Colonic mucosa (tissue), 4 donors: ENCODE measurements around the gene SLC30A10. TPM values are rescaled to one million over a fixed set of nuclear protein-coding genes. Genes with fewer than 3 reads are reported as not detected.

ENCODE experiments used
- DNase-seq: peaks from one replicate; pipeline ENCODE4 v3.0.0-alpha.2; 2020
- H3K27ac ChIP-seq: fragments of 200-600 bp; one replicate; pipeline ENCODE4 v1.8.0; 2021
- H3K27me3 ChIP-seq: fragments of 200-600 bp; one replicate; pipeline ENCODE4 v1.8.0; 2021
- H3K36me3 ChIP-seq: fragments of 200-600 bp; one replicate; pipeline ENCODE4 v1.8.0; 2021
- H3K4me1 ChIP-seq: fragments of 200-600 bp; one replicate; pipeline ENCODE4 v1.8.0; 2021; ENCODE audit warnings: mild to moderate bottlenecking
- H3K4me3 ChIP-seq: fragments of 200-600 bp; one replicate; pipeline ENCODE4 v1.8.0; 2021
- H3K9ac ChIP-seq, 2 donors: one replicate each; pipeline ENCODE4 v1.7.0; 2013; ENCODE audit warnings: control low read depth in 2 of 2, low read depth in 2 of 2, low read length in 2 of 2
- H3K9me3 ChIP-seq: fragments of 200-600 bp; one replicate; pipeline ENCODE4 v1.8.0; 2021
- CTCF ChIP-seq: fragments of 200-600 bp; IDR thresholded peaks from one replicate; pipeline ENCODE4 v1.8.0; 2022; ENCODE audit warnings: antibody characterized with exemption, mild to moderate bottlenecking
- intact Hi-C: fragments of 100-400 bp; cut with DNase I; formaldehyde crosslinking; loops from one replicate; pipeline ENCODE4 v1.14.1; 2022
- total RNA-seq, 2 donors: library from RNA; stranded (reverse); fragmentation: NEBNext Ultra II Directional in 1 of 2; extraction: Animal tissue kit (Norgen Biotek cat#: 25700) in 1 of 2; gene quantifications; one replicate each; pipeline ENCODE4 v1.2.1, GENCODE V29; 2021
- donor health status: healthy.
- donor health status: DM: no; HTN: no; CAD: no.
- donor health status: DM: no; HTN: no; CAD: no.

The SLC30A10 gene
- total RNA-seq, 2 donors from 2014 or later = 10.5 to 32.3 TPM

- no peak overlapping the region for H3K4me3 ChIP-seq
- no peaks in the 10 kb centered on the region for H3K4me1 ChIP-seq
- H3K27ac ChIP-seq = no peak overlapping the region
- no peaks in the 10 kb centered on the region for H3K27me3 ChIP-seq
- intact Hi-C loops = no loop called here
- no peaks in the 10 kb centered on the region for H3K9me3 ChIP-seq
- DNase-seq = no peak
- no peaks in the 10 kb centered on the region for H3K36me3 ChIP-seq
- no peak for TF ChIP-seq CTCF
- no peak overlapping the region for H3K9ac ChIP-seq
Measured at GRCh38 chr1:219963432-219963831, 35.1 kb upstream of the SLC30A10 start.

- no peak for TF ChIP-seq CTCF
- Histone ChIP-seq H3K4me3 (no peak overlapping the region), H3K36me3 (no peaks in the 10 kb centered on the region), H3K9me3 (no peaks in the 10 kb centered on the region), H3K9ac (no peak overlapping the region), H3K4me1 (no peaks in the 10 kb centered on the region), H3K27ac (no peak overlapping the region), H3K27me3 (peaks cover 10% of the 10 kb centered on the region)
- no peak for DNase-seq
- intact Hi-C loops = no loop called here
Measured at GRCh38 chr1:219961684-219962083, 33.3 kb upstream of the SLC30A10 start.

GRCh38 chr1:219959540-219960203 is 31.3 kb upstream of the SLC30A10 start:
- no peak for TF ChIP-seq CTCF
- H3K36me3 ChIP-seq = no peaks in the 10 kb centered on the region
- H3K9me3 ChIP-seq = no peaks in the 10 kb centered on the region
- no peak overlapping the region for H3K27ac ChIP-seq
- no peak for DNase-seq
- intact Hi-C loops = no loop called here
- H3K27me3 ChIP-seq = peaks cover 11% of the 10 kb centered on the region
- no peaks in the 10 kb centered on the region for H3K4me1 ChIP-seq
- no peak overlapping the region for H3K9ac ChIP-seq
- H3K4me3 ChIP-seq = no peak overlapping the region

- Histone ChIP-seq H3K27me3 (peaks cover 11% of the 10 kb centered on the region), H3K4me3 (no peak overlapping the region), H3K9me3 (no peaks in the 10 kb centered on the region), H3K27ac (no peak overlapping the region), H3K36me3 (no peaks in the 10 kb centered on the region), H3K9ac (no peak overlapping the region), H3K4me1 (no peaks in the 10 kb centered on the region)
- intact Hi-C loops = no loop called here
- TF ChIP-seq CTCF = no peak
- peak; percentile 62 for DNase-seq
Measured at GRCh38 chr1:219958875-219959417, 30.6 kb upstream of the SLC30A10 start.

GRCh38 chr1:219954736-219955421 is 26.5 kb upstream of the SLC30A10 start:
- intact Hi-C loops = no loop called here
- no peak for TF ChIP-seq CTCF
- Histone ChIP-seq H3K4me1 (no peaks in the 10 kb centered on the region), H3K4me3 (no peak overlapping the region), H3K9ac (no peak overlapping the region), H3K27me3 (peaks cover 11% of the 10 kb centered on the region), H3K36me3 (no peaks in the 10 kb centered on the region), H3K27ac (no peak overlapping the region), H3K9me3 (no peaks in the 10 kb centered on the region)
- DNase-seq = no peak
